Activated CD4-positive, alpha-beta T cell treated with anti-CD3 and anti-CD28 coated beads, Interleukin-2, amount 50 U/mL, for 1 hour (primary cell): ENCODE data around the gene CRYBB2.
"Not testable (repeated sequence)": the region's sequence is repeated elsewhere in the genome, so short reads cannot be mapped to it uniquely, and the experiment has no call there.

Experiments used
- DNase-seq: peaks from one replicate; pipeline ENCODE4 v3.0.0-alpha.2; 2020

CRYBB2 gene

DNA sequence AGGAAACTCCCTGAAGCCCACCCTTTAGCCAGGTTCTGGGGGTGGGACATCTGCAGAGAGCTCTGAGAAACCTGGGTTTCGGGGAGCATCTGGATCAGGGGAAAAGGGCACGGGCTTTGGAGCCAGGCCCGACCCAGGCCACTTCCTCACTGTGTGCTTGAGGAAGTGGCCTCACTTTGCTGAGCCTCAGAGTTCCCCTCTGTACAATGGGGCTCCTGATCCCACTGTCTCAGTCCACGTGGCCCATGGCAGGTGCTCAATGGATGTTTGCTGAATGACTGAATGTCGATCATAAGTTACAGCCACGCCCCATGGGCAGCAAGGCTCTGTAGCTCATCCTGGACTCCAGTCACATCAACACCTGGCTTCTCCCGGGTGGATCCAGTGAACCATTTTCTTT lies 18.5 kb upstream of the CRYBB2 start:
- DNase-seq, result no peak

DNA sequence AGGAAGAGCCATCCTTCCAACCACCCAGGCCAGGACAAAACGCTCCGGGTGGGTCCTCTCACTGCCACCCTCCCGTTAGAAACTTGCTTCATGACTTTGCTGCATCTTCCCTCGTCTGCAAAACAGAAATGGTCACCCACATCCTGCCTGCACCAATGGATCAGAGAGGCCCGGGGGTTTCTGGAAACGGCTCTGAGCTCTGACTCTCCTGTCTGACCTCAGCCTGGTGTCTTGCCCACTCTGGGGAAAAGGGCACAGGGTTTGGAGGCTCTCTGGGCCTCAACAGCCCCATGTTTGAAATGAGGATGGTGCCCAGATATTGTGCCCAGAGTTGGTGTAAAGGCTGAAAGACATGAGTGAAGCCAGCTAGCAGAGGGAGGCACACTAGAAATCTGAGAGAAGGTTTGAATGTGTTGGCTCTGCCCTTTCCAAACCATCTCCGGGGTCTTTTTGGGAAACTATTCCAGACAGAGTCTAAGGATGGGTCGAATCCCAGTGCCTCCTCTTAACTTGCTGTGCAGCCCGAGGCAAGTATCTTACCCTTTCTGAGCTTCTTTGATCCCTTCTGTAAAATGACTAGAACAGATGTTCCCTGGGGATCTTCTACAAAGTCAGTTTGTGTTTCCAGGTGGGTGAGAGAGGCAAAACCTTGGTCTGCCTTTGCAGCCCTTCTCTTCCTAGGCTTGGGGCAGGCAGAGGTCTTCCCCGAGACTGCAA lies 17.7 kb upstream of the CRYBB2 start:
- no peak for DNase-seq

GRCh38 chr22:25202290-25202921 lies 17.0 kb upstream of the CRYBB2 start:
- peak; percentile 49 for DNase-seq

DNA sequence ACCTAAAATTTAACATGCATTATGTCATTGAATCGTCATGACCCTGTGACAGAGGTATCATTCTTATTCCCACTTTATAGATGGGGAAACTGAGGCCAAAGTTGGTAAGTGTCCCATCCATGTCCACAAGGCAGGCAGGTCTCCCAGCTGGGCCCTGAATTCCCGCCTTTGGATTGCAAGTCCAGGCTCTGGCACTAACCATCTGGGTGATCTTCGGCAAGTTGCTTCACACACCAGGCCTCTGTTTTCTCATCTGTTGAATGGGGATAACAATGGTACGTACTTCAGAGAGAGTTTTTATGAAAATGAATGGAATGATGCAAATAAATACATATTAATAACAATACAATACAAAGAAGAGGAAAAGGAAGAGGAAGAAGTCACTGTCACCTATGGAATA lies 16.4 kb upstream of the CRYBB2 start:
- no peak for DNase-seq

- DNase-seq, result not testable (repeated sequence)
These were observed 14.9 kb upstream of the CRYBB2 start for GRCh38 chr22:25204547-25204946.

GRCh38 chr22:25205847-25206246 lies 13.6 kb upstream of the CRYBB2 start:
- DNase-seq, result no peak

DNA sequence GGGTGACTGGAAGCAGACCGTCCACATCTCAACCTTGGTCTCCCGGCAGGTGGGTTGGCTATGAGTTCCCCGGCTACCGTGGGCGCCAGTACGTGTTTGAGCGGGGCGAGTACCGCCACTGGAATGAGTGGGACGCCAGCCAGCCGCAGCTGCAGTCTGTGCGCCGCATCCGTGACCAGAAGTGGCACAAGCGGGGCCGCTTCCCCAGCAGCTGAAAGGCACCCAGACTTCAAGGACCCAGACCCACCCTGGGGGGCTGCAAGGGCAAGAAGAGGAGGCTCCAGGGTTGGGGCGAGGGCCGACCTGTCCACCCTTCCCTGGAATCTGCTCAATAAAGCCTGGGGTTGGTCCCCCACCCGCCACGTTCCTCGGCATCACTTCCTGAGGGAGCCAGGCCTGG lies 12.4 kb upstream of the CRYBB2 start:
- DNase-seq, result no peak

GRCh38 chr22:25207553-25208157 lies 11.8 kb upstream of the CRYBB2 start:
- DNase-seq, result no peak

- DNase-seq, result no peak
These were observed 11.1 kb upstream of the CRYBB2 start for GRCh38 chr22:25208328-25208727.

- no peak for DNase-seq
These were observed 10.5 kb upstream of the CRYBB2 start for GRCh38 chr22:25208743-25209505.

GRCh38 chr22:25210793-25211192 lies 8.6 kb upstream of the CRYBB2 start:
- no peak for DNase-seq

DNA sequence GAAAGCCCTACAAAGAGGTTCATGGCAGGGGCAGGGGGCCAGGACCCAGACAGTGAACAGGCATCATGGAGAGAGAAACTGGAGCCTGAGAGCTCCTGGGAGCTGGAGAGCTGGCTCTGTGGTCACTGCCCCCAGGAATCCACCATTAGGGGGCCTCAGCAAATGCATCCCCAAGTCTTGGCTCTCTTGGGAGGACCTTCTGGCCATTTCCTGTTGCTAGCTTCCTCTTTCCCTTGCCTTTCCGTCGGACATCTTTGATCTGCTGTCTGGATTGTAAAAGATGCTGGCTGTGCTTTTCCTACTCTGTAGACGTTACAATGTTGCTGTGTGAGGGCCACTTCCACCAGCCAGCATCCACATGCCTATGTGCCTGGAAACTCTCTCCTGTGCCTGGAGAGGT lies 7.1 kb upstream of the CRYBB2 start:
- no peak for DNase-seq

- no peak for DNase-seq
These were observed 6.2 kb upstream of the CRYBB2 start for GRCh38 chr22:25213221-25213620.

GRCh38 chr22:25216230-25216629 lies 3.2 kb upstream of the CRYBB2 start:
- no peak for DNase-seq

DNA sequence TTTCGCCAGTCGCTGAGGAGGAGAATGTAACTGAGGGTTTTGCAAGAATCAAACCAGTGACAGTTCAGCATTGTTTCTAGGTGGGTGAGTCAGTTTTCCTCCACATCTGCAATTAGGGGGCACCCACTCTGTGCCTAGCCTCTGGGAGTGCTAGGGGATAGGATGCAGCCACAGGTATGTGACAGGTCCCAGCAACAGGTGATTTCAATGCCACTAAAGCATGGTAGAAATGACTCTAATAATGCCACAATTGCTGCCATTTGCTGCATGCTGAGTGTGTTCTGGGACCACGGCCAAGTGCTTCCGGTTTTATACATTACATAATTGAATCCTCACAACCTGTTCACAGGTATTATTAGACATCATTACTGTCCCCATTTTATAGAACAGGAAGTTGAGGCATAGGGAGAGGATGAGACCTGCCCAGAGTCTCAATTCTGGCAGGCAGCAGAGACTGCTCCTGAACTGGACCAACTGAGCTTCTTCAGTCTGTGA lies 556 bp downstream of the CRYBB2 start:
- no peak for DNase-seq

DNA sequence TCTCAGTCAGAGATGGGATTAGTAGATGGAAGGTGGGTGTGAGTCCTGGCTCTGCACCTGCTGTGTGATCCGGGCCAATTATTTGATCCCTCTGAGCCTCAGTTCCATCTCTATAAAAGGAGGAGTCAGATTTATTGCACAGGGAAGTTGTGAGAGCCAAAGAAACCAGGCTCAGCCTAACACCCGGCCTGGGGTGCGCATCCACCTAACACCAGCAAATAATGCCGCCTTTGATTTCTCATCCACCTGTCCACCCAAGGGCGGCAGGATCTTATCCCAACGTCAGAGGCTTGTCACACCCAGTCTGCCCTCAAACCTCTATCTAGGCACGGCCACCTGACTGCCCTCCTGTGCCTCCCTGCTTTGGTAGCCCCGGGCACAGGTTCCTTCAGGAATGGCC lies 2.4 kb downstream of the CRYBB2 start:
- no peak for DNase-seq

DNA sequence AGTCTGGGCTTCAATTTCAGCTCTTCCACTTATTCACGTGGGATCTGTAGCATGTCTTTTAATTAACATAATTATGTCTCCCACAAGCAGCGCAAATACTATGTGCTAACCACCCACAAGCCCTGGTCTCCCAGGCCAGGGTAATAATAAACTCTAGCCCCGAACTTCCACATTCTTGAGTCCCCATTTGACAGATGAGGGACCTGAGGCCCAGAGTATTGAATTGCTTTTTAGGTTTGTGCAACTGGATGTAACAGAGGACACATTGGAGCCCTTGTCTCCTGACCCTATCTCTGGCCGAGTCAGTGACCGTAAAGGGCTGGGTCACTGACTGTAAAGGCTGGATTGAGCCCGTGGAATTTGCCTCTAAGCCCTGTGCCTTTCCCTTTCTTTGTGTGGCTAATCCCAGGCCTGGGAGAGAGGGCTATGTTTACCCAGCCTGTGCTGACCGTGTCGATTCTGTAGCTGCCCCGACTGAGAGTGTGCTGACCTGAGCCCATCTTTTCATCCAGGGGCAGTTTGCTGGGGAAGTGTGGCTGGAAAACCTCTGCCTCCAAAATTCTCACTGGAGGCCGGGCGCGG lies 3.9 kb downstream of the CRYBB2 start:
- DNase-seq, result no peak

DNA sequence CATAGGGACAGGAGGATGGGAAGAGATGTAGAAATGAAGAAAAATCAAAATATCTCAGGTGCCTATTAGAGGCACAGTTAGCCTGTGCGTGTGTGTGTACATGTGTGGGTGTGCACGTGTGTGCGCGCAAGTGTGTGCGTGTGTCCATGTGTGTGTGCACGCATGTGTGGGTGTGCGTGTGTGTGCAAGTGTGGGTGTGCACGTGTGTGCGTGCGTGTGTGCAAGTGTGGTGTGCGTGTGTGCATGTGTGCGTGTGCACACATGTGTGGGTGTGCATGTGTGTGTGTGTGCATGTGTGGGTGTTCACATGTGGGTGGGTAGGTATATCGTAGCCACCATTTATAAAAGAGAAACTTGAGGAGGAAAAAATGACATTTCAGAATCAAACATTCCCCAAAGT lies 9.4 kb downstream of the CRYBB2 start:
- DNase-seq, result no peak

DNA sequence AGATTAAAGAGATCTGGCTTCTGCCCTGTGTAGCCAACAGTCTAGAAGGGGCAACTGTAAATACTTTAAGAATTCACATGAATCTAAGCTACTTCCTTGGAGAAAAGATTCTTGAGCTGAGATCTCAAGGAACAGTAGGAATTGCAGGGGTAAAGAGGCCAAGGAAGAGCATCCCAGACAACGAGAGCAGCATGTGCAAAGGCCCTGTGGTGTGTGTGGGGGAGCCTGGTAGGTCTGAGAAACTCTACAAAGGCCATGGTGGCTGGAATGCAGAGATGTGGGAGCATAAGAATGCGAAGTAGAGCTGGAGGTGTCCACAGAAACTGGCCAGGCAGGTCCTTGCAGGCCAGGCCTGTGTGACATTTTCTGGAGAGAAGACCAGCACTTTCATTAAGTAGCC lies 11.3 kb downstream of the CRYBB2 start:
- DNase-seq, result not testable (repeated sequence)

DNA sequence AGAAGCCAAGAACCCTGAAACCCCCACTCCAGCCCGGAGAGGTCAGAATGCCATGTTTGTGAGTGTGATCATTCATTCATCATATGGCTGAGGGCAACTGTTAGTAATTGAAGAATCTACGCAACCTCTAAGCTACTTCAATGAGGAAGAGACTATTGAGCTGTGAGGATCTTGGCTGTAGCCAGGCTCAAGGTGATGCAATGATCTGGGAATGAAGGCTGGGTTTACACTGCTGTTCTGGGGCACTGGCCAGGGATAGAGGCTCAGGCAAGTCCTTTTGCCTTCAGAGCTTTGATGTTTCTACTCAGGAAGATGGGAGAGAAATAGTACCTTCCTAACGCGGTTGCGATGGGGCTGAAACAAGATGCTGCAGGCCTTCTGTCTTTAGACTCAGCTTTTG lies 12.9 kb downstream of the CRYBB2 start:
- no peak for DNase-seq

GRCh38 chr22:25233706-25234105 lies 14.3 kb downstream of the CRYBB2 start:
- DNase-seq, result not testable (repeated sequence)

- peak; percentile 41 for DNase-seq
These were observed 16.3 kb downstream of the CRYBB2 start for GRCh38 chr22:25235547-25236290.
